HS-5 (cell line): ENCODE measurements around the gene HDAC1.
"Not testable (repeated sequence)": the region's sequence is repeated elsewhere in the genome, so short reads cannot be mapped to it uniquely, and the experiment has no call there.

Source experiments
- DNase-seq: peaks from one replicate; pipeline ENCODE4 v3.0.0-alpha.2; 2012; ENCODE audit warnings: low read depth

Gene HDAC1

GRCh38 chr1:32274646-32275340 is 17.1 kb upstream of the HDAC1 start:
- DNase-seq = no peak

DNA sequence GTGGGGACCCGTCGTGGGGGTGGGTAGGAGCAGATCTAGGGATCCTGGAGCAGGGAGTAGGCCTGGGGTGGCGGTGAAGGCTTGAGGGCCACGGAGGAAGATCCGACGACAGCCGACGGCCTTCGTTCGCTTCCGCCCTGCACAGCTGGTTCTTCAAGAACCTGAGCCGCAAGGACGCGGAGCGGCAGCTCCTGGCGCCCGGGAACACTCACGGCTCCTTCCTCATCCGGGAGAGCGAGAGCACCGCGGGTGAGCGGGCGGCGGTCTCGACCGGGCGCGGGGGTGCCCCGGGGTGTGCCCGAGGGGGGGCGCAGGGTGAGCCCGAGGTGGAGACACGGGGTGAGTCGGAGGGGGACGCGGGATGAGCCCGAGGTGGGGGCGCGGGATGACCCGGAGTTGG is 16.5 kb upstream of the HDAC1 start:
- no peak for DNase-seq

GRCh38 chr1:32276032-32276782 is 15.7 kb upstream of the HDAC1 start:
- no peak for DNase-seq

DNA sequence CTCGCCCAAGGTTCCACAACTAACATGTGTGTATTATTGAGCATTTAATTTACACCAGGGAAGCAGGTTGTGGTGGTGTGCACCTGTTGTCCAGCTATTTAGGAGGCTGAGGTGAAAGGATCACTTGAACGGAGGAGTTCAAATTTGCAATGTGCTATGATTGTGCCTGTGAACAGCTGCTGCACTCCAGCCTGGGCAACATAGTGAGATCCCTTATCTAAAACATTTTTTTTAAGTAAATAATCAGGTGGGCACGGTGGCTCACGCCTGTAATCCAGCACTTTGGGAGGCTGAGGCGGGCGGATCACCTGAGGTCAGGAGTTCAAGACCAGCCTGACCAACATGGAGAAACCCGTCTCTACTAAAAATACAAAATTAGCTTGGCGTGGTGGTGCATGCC is 7.1 kb upstream of the HDAC1 start:
- DNase-seq = not testable (repeated sequence)

- no peak for DNase-seq
Observed at GRCh38 chr1:32285658-32286057, 6.2 kb upstream of the HDAC1 start.

DNA sequence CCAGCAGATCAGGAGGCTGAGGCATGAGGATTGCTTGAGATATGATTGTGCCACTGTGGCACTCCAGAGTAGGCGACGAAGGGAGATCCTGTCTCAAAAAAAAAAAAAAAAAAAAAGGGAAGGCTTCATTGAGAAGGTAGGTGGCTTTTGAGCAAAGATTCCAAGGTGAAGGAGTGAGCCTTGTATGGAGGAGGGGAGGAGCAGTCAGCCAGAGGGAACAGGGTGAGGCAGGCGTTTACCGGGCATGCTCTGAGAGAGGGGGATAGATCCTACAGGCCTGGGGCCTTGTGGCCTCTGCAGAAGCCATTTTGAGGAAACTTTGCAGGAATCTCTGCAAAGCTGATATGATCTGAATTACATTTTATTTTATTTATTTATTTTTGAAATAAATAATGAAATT is 5.1 kb upstream of the HDAC1 start:
- no peak for DNase-seq

DNA sequence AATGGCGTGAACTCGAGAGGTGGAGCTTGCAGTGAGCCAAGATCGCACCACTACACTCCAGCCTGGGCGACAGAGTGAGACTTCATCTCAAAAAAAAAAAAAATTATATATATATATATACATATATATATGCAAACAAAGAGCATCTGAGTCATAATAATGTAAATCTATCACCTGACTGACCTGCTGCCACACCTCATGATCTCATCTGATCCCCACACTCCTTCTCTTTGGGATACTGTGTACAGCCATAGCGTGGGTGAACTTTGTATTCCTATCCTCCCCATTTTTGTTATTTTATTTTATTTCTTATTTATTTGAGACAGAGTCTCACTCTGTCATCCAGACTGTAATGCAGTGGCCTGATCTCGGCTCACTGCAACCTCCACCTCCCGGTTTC is 2.6 kb upstream of the HDAC1 start:
- no peak for DNase-seq

DNA sequence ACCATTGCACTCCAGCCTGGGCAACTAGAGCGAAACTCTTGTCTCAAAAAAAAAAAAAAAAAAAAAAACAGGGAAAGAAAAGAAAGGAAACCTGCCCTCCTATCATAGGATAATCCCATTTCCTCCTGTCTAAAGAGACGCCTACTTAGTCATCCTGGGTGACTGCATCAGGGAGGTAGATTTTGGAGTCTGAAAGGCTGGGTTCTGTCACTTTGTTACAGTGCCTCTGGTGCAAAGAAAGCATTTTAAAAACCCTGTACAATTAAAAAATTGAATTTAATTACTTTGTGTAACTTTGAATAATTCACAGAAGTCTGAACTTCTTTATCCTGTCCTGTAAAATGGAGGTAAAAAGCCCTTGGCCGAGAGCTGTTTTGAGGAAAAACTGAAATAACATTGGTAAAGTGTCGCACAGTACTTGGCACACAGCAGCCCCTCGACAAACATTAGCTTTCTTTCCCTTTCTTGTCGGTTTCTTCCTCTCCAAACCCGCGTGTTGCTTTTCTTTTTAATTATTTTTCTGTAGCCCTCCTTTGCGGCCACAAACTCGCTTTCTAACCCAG is 657 bp upstream of the HDAC1 start:
- peak; percentile 32 for DNase-seq

GRCh38 chr1:32298211-32298610 is 6.3 kb downstream of the HDAC1 start:
- not testable (repeated sequence) for DNase-seq

GRCh38 chr1:32299327-32299726 is 7.4 kb downstream of the HDAC1 start:
- DNase-seq = no peak

DNA sequence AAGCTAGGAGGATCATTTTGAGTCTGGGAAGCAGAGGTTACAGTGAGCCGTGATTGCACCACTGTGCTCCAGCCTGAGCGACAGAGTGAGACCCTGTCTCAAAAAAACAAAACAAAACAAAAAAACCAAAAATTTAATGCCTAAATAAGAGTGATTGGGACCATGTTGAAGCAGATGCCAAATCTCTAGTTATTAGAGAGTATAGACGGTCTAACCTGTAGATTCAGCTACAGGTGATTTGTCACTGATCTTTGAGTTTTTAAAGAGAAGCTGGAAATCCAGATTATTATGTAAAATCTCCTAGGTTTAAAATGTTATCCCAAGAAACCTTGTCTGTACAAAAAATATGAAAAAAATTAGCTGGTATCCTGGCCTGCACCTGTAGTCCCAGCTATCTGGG is 11.5 kb downstream of the HDAC1 start:
- DNase-seq = no peak

DNA sequence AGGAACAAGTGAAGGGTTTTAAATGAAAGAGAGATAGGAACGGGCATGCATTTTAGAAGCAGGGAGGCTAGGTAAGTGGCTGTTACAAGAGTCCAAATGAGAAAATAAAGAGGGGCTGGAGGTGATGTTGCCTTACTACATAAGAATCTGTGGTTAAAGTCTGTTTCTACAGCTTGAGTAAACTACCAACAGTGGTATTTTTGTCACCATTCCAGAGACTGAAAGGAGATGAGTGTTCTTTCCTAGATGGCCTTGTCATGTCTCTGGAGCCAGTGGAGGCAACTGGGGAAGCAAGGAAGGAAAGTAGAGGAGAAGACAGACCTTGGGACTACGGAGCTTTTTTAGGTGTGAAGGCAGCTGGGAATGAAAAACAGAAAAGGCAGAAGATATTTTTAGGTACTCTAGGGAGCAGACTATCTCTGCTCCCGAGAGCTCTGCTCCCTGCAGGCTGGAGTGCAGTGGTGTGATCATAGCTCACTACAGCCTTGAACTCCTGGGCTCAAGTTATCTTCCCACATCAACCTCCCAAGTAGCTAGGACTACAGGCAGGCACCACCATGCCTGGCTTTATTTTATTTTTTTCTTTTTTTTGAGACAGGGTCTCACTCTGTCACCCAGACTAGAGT is 12.2 kb downstream of the HDAC1 start:
- DNase-seq = no peak

GRCh38 chr1:32305310-32305709 is 13.4 kb downstream of the HDAC1 start:
- no peak for DNase-seq

GRCh38 chr1:32307324-32307723 is 15.4 kb downstream of the HDAC1 start:
- peak; percentile 58 for DNase-seq

DNA sequence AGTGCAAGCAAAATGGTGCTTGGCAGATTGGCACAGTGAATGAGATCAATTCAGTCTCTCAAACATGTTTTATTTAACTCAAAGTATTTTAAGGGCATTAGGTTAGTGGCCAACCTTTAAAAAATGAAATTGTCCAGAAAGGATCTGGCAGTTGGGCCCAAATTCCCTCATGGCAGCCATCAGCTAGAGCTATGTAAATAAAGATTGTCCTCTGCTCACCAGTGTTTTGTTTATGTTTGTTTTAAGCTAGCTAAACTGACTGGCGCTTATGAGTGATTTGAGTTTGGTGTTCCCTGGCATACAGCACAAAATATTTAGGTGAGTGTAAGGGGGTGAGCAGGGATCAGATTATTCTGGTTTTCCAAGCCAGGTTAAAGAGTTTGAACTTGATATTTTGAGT is 18.1 kb downstream of the HDAC1 start:
- no peak for DNase-seq

GRCh38 chr1:32311709-32312393 is 20.0 kb downstream of the HDAC1 start:
- DNase-seq = no peak

DNA sequence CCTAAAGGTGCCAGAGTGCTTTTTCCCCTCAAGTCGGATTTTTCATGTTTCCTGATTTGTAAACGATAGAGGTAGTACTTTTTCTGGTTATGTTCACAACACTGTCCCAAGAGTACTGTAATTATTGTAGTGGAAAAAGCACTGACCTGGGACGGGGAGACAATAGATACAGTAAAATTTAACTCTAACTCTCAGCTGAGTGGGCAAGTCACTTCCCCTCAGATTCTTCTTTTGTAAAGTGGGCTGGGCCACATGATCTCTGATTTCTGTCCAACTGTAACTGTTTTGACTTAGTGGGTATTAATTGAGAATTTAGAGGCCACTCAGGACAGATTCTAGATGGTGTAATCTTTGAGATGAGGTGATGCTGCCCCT is 25.0 kb downstream of the HDAC1 start:
- no peak for DNase-seq

- no peak for DNase-seq
Observed at GRCh38 chr1:32318127-32318869, 26.4 kb downstream of the HDAC1 start.

GRCh38 chr1:32321712-32322291 is 29.9 kb downstream of the HDAC1 start:
- DNase-seq = no peak

DNA sequence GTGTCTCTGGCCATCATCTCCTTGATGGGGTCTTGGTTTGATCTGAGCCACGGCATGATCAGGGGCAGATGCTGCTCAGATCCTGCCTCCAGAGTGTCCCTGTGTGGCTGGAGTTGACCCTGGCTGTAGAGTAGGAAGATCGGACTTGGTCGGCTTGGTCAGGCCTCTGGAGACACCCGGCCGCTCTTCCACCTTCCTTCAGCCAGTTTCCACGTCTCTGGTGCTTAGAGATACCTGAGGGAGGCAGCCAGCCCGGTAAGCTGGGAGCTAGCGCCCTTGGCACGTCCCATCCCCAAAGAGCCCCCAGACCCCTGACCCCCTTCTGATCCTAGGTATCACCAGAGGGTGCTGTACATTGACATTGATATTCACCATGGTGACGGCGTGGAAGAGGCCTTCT is 35.3 kb downstream of the HDAC1 start:
- no peak for DNase-seq

- DNase-seq = no peak
Observed at GRCh38 chr1:32329931-32330466, 38.1 kb downstream of the HDAC1 start.
